Measurements from ENCODE around the gene CCL5.

CCL5 gene

GRCh38 chr17:35879773-35880654 lies at the start of gene CCL5:
CCL5 (minus strand) TSS chr17:35880360.
- no peak for DNase-seq (ENCODE audit: insufficient read length, low spot score)
- TF ChIP-seq CTCF (IDR thresholded peaks at IDR 0.05; ENCODE audit: insufficient read depth, missing control alignments), result no peak
- no peak for FAIRE-seq

GRCh38 chr17:35927714-35928113 lies 47.6 kb upstream of the CCL5 start:
- no peak for TF ChIP-seq CTCF (IDR thresholded peaks at IDR 0.05; ENCODE audit: insufficient read depth, missing control alignments)
- no peak for DNase-seq (ENCODE audit: insufficient read length, low spot score)
- no peak for FAIRE-seq

GRCh38 chr17:35923609-35924114 lies 43.5 kb upstream of the CCL5 start:
- TF ChIP-seq CTCF (IDR thresholded peaks at IDR 0.05; ENCODE audit: insufficient read depth, missing control alignments), result no peak
- FAIRE-seq (no peak), DNase-seq (ENCODE audit: insufficient read length, low spot score) (no peak)

- FAIRE-seq (no peak), DNase-seq (ENCODE audit: insufficient read length, low spot score) (no peak)
- TF ChIP-seq CTCF (IDR thresholded peaks at IDR 0.05; ENCODE audit: insufficient read depth, missing control alignments), result no peak
These were observed 40.1 kb upstream of the CCL5 start for GRCh38 chr17:35920229-35920628.

GRCh38 chr17:35918665-35919064 lies 38.5 kb upstream of the CCL5 start:
- DNase-seq (ENCODE audit: insufficient read length, low spot score), result no peak
- no peak for FAIRE-seq
- TF ChIP-seq CTCF (IDR thresholded peaks at IDR 0.05; ENCODE audit: insufficient read depth, missing control alignments), result no peak

GRCh38 chr17:35917519-35918213 lies 37.5 kb upstream of the CCL5 start:
- DNase-seq (ENCODE audit: insufficient read length, low spot score) (no peak), FAIRE-seq (no peak)
- no peak for TF ChIP-seq CTCF (IDR thresholded peaks at IDR 0.05; ENCODE audit: insufficient read depth, missing control alignments)

Measured in D721Med (cell line).